Activated gamma-delta T cell (primary cell): ENCODE results near the gene KSR1.
"Not testable (repeated sequence)": the region's sequence is repeated elsewhere in the genome, so short reads cannot be mapped to it uniquely, and the experiment has no call there.

Source experiments
- DNase-seq: peaks from one replicate; lab custom pipeline; 2025; lab: John Stamatoyannopoulos, UW

KSR1 gene

GRCh38 chr17:27633312-27634025, 177.2 kb downstream of the KSR1 start:
- DNase-seq: no peak

- no peak for DNase-seq
These were observed 177.7 kb downstream of the KSR1 start for GRCh38 chr17:27634026-27634335.

- no peak for DNase-seq
These were observed 178.5 kb downstream of the KSR1 start for GRCh38 chr17:27634776-27635175.

- DNase-seq: no peak
These were observed 179.1 kb downstream of the KSR1 start for GRCh38 chr17:27635275-27635823.

GRCh38 chr17:27636005-27636520, 179.8 kb downstream of the KSR1 start:
- not testable (repeated sequence) for DNase-seq

- not testable (repeated sequence) for DNase-seq
These were observed 181.6 kb downstream of the KSR1 start for GRCh38 chr17:27637818-27638217.

DNA sequence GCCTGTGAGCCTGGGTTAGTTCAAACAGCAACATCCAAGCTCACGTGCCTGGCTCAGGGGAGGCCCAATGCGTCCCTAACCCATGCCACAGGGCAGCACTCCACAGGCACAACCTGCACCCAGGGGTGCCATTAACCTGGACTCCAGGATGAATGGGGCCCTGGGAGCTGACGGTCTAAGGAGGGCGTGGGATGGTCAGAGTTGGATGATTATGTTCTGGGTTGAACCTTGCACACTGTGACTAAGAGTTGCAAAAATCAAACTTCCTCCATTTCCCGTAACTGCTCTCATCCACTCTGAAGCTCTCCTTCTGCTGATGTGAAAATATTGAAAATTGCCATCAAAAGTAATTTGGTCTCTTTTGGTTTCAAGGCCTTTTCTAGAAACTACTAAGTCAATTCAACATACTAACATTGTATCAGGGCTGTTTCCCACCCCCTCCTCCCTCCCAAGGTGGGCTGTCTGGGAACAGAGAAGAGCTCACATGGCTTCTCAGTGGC, 182.2 kb downstream of the KSR1 start:
- DNase-seq: not testable (repeated sequence)

DNA sequence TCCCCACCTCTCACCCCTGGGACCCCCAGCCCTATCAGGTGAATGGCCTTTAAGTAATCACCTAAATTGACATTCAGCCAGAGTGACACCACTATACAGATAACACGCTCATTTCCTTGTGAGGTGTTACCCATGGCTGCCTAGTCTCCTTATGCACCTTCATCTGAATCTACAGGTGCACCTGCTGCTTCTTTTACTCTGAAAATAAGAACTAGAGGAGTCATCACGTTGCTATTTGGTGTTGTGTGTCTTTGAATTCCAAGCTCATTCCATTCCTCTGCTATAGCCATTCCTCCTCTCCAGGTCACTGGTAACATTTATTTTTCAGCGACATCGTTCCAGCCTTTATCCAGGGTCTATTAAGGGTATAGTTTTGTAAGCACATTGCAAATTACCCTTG, 184.5 kb downstream of the KSR1 start:
- DNase-seq: no peak

- no peak for DNase-seq
These were observed 188.3 kb downstream of the KSR1 start for GRCh38 chr17:27644586-27644985.

GRCh38 chr17:27645621-27646020, 189.4 kb downstream of the KSR1 start:
- not testable (repeated sequence) for DNase-seq

DNA sequence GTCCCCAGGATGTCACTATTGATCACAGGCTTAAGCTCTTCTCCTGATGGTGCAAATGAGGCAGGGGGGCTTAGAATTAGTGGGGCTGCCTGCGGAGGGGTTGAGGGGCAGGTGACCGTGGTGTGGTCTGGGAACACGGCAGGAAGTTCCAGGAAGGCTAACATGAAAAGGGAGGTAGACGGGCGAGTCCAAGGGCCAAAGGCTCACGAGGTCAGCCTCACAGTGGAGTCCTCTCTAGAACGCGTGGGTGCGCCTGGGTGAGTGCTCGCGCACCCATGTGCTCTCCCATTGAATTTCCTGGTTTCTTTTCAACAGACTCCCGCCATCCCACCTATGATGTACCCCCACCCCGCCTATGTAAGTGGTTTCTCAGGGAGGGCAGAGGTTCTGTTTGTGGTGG, 190.0 kb downstream of the KSR1 start:
- no peak for DNase-seq

DNA sequence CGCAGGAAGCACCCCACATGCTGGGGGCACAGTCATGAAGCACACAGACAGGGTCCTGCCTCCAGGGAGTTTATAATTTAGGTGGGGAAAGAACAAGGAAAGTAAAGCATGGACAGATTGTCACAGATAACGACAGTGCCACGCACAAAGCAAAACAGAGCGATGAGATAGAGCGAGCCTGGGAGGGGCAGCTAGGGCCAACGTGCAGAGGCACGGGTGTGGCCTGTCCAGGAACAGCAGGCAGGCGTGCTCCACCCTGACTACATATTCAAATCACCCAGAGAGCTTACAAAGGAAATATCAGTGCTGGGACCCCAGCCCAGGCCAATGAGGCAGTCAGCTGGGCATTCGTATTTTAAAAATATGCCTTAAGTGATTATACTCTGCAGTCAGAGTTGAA, 191.5 kb downstream of the KSR1 start:
- DNase-seq: no peak

DNA sequence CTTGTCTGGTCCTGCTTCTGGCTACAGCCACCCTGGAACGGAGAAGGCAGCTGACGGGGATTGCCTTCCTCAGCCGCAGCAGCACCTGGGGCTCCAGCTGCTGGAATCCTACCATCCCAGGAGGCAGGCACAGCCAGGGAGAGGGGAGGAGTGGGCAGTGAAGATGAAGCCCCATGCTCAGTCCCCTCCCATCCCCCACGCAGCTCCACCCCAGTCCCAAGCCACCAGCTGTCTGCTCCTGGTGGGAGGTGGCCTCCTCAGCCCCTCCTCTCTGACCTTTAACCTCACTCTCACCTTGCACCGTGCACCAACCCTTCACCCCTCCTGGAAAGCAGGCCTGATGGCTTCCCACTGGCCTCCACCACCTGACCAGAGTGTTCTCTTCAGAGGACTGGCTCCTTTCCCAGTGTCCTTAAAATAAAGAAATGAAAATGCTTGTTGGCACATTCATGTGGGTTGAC, 192.9 kb downstream of the KSR1 start:
- DNase-seq: not testable (repeated sequence)

GRCh38 chr17:27649929-27650328, 193.7 kb downstream of the KSR1 start:
- no peak for DNase-seq

- no peak for DNase-seq
These were observed 194.6 kb downstream of the KSR1 start for GRCh38 chr17:27650836-27651235.

GRCh38 chr17:27651411-27652345, 195.4 kb downstream of the KSR1 start:
- no peak for DNase-seq

DNA sequence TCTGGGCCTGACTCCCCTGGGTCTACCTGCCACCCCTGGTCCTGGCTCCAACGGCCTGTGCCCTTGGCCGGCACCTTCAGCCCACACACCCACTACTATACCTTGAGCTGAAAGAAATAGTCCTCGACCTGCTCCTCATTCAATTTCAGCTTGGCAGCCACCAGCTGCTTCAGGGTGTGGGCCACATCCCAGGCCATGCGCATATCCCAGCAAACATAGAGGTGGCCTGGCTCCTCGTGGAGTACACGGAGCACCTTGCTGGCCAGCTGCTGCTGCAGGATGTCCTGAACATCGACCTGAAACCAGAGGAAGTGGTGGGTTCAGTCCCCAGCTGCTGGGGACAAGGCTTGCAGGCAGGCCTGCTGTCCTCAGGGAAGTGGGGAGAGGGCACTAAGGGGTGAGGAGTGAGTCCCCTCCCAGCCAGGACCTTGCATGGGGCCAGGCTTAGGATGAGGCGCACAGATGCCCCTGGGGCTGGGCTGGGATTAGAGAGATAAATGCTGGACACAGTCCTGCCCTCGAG, 197.3 kb downstream of the KSR1 start:
- not testable (repeated sequence) for DNase-seq

DNA sequence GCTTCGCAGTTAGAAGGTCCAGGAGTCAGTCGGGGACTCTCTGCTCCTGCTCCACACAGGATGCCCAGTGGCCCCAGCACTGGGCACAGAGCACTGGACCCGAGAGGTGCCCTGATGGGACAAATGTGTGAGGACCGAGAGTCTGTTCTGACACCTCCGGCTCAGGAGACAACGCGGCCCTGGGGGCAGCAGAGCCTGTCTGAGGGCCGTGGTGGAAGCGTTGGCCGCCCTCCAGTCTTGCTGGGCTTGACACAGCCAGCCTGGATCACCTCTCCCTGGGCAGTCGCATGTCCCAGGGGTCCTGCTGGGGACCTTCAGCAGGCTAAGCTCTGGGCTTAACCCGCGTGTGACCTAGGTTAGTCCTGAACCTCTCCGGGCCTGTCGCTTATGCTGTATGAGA, 197.9 kb downstream of the KSR1 start:
- no peak for DNase-seq

DNA sequence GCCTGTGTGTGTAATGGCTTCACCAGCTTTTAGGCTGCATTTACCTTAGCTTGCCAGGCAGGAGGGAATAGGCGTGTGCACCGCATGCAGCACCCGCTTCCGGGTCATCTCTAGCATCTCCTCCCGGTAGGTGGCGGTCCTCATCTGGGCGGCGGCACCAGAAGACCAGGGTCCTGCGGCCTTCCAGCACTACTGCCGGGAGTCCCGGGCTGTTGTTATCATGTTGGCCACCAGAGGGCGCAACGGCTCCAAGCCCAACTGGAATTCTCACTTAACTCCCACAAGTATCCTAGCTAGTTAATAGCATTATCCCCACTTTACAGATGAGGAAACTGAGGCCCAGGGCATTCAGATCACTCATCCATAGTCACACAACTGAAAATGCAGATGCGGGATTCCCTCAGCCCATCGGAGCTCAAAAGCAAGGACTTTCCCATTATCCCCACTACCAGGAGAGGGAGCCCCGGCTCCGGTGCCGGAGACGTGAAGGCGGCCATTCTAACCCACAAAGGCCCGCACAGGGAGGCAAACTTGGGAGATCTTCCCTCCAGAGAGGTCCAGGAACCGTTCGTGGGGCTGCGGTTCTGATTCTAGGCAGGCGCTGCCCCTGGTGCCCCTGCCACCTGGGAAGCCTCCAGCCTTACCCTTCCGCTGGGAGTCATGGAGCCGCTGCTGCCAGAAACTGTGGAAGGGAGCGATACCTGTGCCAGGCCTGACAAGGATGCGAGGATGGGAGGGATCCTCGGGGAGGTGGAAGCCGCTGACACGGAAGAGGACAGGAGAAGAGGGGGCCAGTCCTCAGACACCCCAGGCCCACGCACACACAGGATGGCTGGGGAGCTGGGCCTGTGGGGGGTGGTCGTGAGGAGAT, 198.6 kb downstream of the KSR1 start:
- DNase-seq: peak; percentile 17

DNA sequence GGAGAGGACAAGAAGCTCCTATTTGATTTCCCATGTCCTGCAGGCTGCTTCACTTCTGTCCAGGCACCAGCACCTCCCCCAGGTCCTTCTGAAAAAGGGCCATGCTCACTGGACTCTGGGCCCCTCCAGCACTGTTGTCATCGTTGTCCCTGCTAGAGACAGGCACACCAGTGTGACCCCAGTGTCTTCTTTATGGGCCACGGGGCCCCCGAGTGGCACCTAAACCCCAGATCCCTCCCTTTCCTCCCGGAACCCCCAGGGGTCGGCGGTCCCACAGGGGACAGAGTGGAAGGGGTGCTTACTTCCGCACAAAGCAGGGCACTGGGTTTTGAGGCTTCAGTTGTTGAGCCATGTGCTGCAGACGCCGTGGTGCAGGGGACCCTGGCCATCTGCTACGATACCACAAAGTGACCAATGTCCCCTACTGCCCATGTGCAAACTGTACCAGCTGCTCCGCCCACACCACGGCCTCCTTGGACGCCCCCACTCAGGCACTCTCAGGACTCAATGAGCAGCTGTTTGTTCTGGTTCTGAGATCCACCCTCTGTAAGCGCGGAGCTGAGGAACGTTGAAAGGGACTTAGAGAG, 199.4 kb downstream of the KSR1 start:
- DNase-seq: not testable (repeated sequence)

- not testable (repeated sequence) for DNase-seq
These were observed 200.4 kb downstream of the KSR1 start for GRCh38 chr17:27656620-27657019.
